NCI-H226 (cell line): Measurements from ENCODE around the gene ATP8B1.
"Not testable (repeated sequence)": the region's sequence is repeated elsewhere in the genome, so short reads cannot be mapped to it uniquely, and the experiment has no call there.

Experiments used
- DNase-seq: peaks from one replicate; pipeline ENCODE4 v3.0.0-alpha.2; 2015

ATP8B1 gene

GRCh38 chr18:57803103-57803969 lies at the start of gene ATP8B1:
Gene ATP8B1 (minus strand): TSS chr18:57803315. CDS start chr18:57731807, 71,508 bp downstream.
- DNase-seq, result peak; percentile 58

GRCh38 chr18:57850063-57850462 lies 46.9 kb upstream of the ATP8B1 start:
- no peak for DNase-seq

DNA sequence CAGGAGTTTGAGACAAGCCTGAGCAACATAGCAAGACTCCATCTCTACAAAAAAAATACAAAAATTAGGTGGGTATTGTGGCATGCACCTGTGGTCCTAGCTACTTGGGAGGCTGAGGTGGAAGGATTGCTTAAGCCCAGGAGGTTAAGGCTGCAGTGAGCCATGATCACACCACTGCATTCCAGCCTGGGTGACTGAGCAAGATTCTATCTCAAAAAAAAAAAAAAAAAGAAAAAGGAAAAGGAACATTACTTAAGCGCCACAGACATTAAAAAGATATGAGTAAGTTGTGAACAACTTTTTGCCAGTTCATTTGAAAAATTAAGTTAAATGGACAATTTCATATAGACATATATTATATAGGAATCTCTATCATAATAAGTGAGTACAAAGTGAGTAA lies 45.3 kb upstream of the ATP8B1 start:
- DNase-seq, result not testable (repeated sequence)

DNA sequence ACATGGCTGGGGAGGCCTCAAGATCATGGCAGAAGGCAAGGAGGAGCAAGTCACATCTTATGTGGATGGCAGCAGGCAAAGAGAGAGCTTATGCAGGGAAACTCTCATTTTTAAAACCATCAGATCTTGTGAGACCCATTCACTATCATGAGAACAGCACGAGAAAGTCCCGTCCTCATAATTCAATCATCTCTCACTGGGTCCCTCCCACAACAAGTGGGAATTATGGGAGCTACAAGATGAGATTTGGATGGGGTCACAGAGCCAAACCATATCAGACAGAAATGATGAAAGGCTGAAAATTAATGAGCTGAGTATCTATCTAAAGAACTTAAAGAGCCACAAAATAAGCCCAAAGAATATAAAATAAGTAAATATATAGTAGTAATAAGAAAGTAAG lies 44.3 kb upstream of the ATP8B1 start:
- DNase-seq, result not testable (repeated sequence)

GRCh38 chr18:57846258-57846657 lies 43.1 kb upstream of the ATP8B1 start:
- DNase-seq, result peak; percentile 83

DNA sequence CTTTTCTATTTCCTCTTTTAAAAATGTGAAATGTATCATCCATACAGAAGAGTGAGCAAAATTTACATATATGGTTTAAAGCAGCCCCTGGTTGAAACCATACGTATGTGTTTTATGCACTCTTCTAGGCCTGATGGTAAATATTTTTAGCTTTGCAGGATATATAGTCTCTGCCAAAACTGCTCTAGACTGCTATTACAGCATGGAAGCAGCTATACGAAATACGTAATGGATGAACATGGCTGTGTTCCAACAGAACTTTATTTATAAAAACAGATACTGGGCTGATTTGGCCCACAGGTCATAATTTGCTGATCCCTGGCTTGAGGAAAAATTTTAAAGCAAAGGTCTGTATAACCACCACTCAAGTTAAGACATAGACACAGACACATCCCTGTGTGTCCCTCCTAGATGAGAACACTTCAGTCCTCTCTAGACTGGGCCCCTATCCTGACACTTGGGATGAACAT lies 42.5 kb upstream of the ATP8B1 start:
- DNase-seq, result no peak

GRCh38 chr18:57844319-57844718 lies 41.2 kb upstream of the ATP8B1 start:
- DNase-seq, result no peak

DNA sequence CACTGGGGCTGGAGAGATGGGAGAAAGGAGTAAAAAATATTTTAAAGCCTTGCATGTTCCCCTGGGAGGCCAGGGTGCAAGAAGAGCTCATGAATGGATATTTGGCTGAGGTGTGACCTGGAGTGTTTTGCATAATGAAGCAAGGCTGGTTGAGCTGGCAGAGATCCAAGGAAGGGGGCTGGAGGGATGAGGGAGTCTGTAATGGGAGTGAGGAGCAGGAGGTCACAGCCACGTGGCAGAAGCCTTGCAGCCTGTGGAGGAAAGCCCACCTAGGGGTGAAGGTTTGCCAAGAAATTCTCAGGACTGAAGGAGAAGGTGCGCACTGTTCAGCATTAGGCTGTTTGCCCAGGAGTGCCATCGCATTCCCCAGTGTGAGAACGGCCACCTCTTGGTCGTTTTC lies 40.3 kb upstream of the ATP8B1 start:
- DNase-seq, result no peak

GRCh38 chr18:57841568-57841967 lies 38.5 kb upstream of the ATP8B1 start:
- DNase-seq, result no peak

GRCh38 chr18:57839942-57840381 lies 36.8 kb upstream of the ATP8B1 start:
- peak; percentile 37 for DNase-seq

DNA sequence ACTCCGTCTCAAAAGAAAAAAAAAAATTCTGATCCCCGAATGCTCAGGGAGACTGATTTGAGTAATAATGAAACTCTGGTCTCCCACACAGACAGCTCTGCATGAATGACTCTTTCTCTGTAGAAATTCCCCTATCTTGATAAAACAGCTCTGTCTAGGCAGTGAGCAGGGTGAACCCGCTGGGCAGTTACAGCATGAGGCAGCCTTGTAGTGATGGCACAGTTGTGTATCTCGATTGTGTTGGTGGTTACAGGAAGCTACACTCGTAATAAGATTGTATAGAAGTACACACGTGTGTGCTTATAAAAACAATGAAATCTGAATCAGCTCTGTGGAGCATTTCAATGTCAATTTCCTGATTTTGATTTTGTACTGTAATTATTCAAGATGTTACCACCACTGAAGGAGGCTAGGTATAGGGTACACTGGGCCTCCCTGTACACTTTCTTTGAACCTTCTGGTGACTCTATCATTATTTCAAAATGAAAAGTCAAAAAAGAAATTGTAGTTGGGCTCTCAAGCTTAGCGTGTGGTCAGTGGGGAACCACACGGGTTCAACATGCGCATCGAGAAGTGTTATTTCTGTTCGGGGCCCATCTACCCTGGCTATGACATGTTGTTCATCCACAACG lies 34.9 kb upstream of the ATP8B1 start:
- DNase-seq, result peak; percentile 64

DNA sequence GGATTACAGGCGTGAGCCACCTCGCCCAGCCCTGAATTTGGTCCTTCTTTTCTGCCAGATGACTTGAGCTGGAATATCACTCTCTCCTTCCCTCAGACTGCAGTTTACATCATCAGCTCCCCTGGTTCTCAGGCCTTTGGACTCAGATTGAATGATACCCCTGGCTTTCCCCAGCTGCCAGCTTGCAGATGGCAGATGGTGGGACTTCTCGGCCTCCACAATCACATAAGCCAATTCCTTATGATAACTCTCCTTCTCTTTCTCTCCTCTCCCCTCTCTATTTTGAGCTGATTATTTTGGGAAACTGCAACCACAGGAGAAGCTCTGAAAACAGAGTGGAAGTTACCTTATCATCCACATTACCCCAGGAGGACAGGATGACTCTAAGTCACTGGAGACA lies 33.4 kb upstream of the ATP8B1 start:
- DNase-seq, result no peak

DNA sequence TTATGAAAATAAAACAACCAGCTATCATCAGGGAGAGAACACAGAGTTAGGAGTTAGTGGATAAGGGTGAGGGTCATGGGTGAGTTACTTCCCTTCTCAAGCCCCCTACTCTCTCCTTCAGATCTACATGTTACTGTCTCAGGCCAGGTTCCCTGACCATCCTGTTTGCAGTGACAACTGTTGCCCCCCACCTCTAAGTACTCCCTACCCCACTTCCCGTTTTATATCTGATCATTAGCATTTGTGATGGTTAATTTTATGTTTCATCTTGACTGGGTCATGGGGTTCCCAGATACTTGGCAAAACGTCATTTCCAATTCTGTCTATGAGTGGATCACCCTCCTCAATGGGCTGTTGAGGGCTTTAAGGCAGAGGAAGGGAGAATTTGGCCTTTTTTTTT lies 32.8 kb upstream of the ATP8B1 start:
- DNase-seq, result no peak

GRCh38 chr18:57834616-57835015 lies 31.5 kb upstream of the ATP8B1 start:
- no peak for DNase-seq

GRCh38 chr18:57833441-57834101 lies 30.5 kb upstream of the ATP8B1 start:
- peak; percentile 77 for DNase-seq

DNA sequence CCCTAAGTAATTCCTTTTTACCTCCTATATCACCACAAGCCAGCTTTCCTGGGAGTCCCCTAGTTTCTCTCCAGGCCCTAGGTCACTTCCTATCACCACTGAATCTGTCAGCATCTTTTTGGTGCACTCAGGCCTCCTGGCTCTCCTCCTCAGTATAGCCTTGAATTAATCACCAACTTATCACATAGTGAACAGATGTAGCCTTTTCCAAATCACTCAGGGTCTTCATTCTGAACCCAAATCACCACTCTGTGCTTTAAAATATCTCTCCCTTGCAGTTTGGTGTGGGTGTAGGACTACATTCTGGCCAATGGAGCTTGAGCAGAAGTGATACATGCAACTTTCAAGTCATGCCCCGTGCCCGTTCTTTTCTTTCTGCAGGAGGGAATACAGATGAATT lies 29.6 kb upstream of the ATP8B1 start:
- no peak for DNase-seq

GRCh38 chr18:57831597-57832377 lies 28.7 kb upstream of the ATP8B1 start:
- no peak for DNase-seq

DNA sequence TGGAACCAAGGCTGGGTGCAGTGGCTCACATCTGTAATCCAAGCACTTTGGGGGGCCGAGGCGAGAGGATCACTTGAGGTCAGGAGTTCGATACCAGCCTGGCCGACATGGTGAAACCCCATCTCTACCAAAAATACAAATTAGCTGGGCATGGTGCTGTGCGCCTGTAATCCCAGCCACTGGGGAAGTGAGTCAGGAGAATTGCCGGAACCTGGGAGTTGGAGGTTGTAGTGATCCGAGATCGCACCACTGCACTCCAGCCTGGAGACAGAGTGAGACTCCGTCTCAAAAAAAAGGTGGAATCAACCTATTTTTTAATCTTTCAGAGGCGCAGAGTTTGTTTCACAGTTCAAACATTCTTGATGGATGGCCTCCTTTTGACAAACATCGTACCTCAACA lies 24.5 kb upstream of the ATP8B1 start:
- no peak for DNase-seq

GRCh38 chr18:57826252-57826651 lies 23.1 kb upstream of the ATP8B1 start:
- no peak for DNase-seq

GRCh38 chr18:57820583-57820982 lies 17.5 kb upstream of the ATP8B1 start:
- DNase-seq, result not testable (repeated sequence)

DNA sequence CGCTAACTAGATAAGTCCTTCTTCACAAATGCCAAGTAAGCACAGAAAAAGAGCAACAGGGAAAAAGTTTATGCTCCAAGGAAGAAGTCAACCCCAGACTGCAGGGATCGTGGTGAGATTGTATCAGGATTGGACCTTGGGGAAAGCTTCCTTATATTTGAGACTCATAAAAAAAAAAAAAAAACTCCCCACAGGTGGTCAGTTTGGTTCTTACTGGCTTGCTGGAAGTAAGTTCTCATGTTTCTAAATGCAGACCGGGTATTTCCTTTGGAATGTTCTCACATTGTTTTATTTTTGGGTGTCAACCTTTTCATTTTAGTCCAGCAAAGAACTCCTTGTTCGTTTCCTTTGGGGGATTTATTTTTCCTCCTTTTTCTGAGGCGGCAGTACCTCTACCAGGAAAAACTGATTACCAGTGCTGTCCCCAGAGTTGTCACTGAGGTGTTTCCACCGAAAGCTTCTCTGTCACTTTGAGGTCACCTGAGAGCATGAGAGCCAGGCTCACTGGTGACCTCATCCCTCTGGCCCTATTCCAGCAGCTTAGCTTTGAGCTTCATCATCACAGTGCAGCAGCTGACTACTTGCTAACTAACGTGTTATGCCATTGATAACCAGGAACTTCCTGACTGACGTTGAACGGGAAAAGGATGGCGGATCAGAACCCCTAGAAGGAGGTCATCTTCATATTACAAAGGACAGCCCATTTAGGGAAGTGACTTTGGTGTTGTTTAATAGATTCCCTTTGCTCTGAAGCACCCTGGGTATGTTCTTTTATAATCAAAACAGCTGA lies 16.8 kb upstream of the ATP8B1 start:
- peak; percentile 62 for DNase-seq

DNA sequence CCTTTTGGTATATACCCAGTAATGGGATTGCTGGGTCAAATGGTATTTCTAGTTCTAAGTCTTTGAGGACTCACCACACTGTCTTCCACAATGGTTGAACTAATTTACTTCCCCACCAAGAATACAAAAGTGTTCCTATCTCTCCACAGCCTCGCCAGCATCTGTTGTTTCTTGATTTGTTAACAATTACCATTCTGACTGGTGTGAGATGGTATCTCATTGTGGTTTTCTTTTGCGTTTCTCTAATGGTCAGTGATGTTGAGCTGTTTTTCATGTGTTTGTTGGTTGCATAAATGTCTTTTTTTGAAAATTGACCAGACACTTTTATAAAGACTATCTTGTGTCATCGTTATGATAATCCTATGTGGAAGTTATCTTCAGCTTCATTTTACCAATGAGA lies 16.0 kb upstream of the ATP8B1 start:
- no peak for DNase-seq
